ENCODE measurements around the gene SLC18A2.

SLC18A2 gene

GRCh38 chr10:117239051-117239450 is 1.9 kb upstream of the SLC18A2 start:
- DNase-seq: no peak

GRCh38 chr10:117239721-117240620 is 943 bp upstream of the SLC18A2 start:
- DNase-seq: no peak

GRCh38 chr10:117241541-117242462 is 888 bp downstream of the SLC18A2 start:
- DNase-seq: no peak

- DNase-seq: no peak
Observed at GRCh38 chr10:117242463-117242832, 1.5 kb downstream of the SLC18A2 start.

DNA sequence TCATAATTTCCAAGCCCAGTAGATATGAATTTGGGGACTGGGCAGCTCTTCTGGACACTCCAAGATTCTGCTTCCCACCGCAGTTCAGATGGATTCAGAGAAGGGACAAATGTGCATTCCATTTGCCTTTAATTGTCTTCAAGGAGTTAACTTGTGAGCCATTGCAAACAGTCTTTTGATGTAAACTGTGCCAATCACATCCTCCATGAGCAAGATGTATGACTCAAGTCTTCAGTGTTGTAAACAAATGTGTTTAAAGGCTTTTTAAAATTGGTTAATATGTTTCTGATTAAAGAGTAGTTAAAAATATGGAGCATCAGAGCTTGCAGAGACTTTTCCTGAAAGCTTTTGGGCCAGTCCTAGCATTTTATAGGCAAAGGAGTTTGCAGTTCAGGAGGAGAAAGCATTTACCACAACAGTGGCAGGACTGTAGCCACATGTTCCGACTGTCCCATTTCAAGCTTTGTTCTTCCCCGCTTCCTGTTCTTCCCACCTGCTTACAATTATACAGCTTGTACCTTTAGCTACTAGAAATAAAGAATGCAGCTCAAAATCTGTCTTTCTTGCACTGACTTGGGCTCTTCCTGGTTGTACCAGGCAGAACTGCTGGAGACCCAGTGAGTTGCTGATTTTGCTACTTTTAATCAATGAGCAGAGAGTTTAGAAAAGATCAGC is 6.2 kb downstream of the SLC18A2 start:
- DNase-seq: no peak

DNA sequence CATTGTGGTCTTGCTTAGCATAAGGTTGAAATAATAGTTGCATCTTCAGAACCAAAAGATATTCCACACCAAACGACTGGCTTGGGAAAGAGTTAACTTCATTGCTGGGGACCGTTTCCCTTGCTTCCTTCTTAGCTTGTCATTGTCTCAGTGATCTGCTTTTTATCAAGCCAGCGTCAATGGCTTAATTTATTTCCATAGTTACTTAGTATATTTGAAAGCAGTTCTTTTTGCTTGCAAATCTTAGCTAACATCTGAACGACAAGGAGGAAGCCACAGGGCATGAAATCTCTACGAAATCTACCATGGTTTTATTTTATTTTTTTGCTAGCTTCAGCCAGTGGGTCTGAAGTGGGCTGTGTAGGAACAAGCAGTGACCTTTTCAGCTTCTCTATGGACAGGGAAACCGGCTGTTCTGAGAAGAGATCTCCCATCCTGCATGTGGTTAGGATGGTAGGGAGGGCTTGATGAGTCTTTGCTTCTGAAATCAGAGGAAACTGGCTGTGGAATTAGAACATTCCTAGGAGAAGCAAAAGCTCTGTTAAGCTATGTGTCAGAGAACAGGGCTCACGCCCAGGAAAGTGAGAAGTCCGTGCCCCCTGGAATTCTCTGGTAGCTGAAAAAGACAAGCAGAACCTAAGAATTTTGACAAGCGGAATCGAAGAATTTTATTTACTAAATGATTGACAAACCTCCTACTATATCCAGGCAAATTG is 8.0 kb downstream of the SLC18A2 start:
- DNase-seq: no peak

GRCh38 chr10:117249493-117250093 is 8.7 kb downstream of the SLC18A2 start:
- DNase-seq: no peak

- no peak for DNase-seq
Observed at GRCh38 chr10:117250411-117250810, 9.5 kb downstream of the SLC18A2 start.

GRCh38 chr10:117253908-117254307 is 13.0 kb downstream of the SLC18A2 start:
- no peak for DNase-seq

- no peak for DNase-seq
Observed at GRCh38 chr10:117254338-117254737, 13.4 kb downstream of the SLC18A2 start.

GRCh38 chr10:117254774-117255735 is 14.1 kb downstream of the SLC18A2 start:
- DNase-seq: no peak

DNA sequence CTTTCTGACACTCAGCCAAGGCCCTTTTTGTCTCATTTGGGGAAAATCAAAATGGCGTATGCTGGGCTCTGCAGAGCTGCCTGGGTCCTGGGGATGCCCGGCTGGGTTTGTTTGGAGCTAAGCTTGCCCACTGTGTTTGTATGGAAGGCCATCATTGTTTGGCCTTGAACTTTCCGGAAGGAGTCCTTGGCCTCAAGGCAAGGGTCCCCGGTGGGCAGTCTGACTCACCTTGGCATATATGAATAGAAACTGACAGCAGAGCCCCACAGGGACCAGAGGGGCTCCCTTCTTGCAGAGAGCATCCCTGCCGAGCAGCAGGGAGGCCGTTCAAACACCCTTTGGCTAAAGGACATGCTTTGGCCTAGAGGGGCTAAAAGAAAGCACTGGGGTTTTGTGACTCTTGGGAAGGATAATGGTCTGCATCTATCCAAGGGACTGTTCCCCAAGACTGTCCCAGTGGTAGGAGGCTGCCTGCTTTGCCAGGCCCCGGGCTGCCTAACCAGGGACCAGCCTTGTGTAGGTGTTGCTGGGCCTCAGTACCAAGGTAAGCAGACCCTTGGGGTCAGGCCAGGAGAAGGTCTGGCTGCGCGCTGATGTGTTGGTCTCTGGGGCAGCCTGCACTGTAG is 15.0 kb downstream of the SLC18A2 start:
- DNase-seq: no peak

GRCh38 chr10:117256910-117257309 is 16.0 kb downstream of the SLC18A2 start:
- no peak for DNase-seq

DNA sequence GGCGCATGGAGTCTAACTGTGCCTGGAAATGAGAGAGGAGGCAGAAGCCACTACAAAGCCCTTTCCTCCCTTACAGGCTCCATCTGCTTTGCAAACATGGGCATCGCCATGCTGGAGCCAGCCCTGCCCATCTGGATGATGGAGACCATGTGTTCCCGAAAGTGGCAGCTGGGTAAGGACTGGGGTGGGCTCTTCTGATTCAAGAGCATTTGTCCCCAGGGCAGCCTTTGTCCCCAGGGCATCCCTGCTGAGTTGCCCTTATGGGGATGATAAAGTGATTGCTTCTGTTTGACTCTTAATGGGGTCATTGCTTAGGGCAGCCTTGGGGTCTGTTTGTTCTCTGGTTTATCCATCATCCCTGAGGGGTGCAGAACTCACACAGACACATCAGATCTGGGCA is 16.8 kb downstream of the SLC18A2 start:
- DNase-seq: no peak

DNA sequence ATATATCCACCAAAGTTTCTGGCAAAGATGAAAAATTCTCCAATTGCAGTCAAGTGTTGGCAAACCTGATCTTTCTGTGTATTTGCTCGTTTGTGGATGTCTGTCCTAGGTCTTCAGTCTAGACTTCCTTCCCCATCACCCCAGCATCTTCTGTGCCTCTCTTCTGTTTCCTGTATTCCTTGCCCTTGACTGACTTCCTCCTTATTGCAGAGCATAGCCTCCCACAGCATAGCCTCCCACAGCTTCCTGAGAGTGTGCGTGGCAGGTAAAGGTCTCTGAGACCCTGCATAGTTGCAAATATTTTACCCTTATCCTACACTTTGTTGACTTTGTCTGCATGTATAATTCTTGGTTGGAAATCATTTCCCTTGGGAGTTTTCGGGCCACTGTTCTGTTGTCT is 18.4 kb downstream of the SLC18A2 start:
- no peak for DNase-seq

DNA sequence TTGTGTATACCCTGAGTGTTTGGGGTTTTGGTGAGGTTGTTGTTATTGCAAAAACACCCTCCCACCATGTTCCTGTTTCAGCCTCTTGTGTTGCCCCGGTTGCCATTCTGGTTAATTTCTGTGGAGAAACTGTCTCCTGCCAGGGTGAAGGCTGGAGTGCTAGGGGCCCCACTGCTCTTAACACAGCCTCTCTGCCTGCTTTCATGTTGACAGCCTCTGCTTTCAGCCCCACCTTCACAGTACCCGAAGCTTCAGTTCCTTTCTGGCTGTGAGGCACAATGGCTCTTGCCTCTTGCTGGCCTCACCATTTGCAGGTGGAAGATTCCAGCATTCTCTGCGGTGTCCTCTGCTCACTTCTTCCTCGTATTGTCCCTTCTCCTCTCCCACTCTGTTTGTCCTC is 19.2 kb downstream of the SLC18A2 start:
- DNase-seq: no peak

- DNase-seq: no peak
Observed at GRCh38 chr10:117261501-117261900, 20.6 kb downstream of the SLC18A2 start.

GRCh38 chr10:117262291-117262902 is 21.5 kb downstream of the SLC18A2 start:
- no peak for DNase-seq

DNA sequence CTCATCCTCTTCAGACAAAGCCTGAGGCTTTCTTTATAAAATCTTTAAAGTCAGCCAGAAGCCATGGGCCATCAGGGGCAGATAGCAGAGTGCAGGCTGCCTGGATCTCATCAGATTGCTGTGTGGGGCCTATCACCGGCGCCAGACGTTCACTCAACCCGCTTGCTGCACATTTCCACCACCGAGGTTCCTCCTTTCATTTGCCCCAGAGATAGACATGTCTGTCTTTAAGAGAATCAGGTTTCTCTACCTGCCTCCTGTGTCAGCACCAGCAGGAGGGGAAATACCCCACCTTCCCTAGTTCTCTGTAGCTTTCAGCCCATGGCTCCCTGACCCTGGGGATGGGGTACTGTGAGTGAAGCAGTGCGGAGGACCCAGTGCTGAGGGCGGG is 22.0 kb downstream of the SLC18A2 start:
- DNase-seq: no peak

GRCh38 chr10:117264782-117265181 is 23.9 kb downstream of the SLC18A2 start:
- no peak for DNase-seq

All from stimulated activated CD4-positive, alpha-beta T cell treated with anti-CD3 and anti-CD28 coated beads, Interleukin-12 subunit alpha, Interleukin-12 subunit beta, amount 100 ng/mL, for 4 hours (primary cell).